ENCODE data around the gene IZUMO2.
"Not testable (repeated sequence)": the region's sequence is repeated elsewhere in the genome, so short reads cannot be mapped to it uniquely, and the experiment has no call there.

Gene IZUMO2

DNA sequence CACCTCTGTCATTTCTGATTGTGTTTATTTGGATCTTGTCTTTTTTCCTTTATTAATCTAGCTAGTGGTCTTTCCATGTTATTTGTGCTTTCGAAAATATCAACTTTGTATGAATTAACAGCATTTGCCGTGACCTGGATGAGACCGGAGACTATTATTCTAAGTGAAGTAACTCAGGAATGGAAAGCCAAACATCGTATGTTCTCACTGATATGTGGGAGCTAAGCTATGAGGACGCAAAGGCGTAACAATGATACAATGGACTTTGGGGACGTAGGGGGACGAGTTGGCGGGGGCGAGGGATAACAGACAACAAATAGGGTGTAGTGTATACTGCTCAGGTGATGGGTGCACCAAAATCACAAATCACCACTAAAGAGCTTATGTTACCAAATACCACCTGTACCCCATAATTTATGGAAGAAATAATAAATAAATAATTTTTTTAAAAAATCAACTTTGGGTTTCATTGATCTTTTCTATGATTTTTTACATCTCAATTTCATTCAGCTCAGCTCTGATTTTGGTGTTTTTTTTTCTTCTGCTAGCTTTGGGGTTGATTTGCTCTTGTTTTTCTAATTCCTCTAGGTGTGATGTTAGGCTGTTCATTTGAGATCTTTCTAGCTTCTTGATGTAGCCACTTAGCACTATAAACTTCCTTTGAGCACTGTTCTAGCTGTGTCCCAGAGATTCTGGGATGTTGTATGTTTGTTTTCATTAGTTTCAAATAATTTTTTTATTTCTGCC, 27.1 kb downstream of the IZUMO2 start:
- not testable (repeated sequence) for DNase-seq (ENCODE audit: low read depth)

DNA sequence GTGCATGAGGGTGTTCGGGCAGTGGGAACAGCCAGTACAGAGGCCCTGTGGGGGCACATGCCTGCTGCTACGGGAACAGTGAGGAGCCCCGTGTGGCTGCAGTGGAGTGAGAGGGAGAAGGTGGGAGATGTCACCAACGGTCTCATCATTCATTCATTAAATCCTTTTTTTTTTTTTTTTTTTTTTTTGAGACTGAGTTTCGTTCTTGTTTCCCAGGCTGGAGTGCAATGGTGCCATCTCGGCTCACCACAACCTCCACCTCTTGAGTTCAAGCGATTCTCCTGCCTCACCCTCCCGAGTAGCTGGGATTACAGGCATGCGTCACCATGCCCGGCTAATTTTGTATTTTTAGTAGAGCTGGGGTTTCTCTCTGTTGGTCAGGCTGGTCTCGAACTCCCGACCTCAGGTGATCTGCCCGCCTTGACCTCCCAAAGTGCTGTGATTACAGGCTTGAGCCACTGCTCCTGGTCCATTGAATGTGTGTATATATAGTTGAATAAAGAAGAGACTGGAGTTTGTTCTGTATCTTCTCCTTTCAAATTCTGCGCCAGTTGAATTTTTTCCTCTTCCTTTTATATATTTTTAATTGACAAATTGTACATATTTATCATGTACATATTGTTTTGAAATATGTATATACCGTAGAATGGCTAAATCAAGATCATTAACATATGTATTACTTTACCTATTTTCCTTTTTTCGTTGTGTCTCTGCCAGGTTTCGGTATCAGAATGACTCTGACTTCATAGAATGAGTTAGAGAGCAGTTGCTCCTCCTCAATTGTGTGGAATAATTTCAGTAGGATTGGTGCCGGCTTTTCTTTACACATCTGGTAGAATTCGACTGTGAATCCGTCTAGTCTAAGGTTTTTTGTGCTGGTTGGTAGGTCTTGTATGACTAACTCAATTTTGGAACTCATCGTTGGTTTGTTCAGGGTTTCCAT, 28.0 kb downstream of the IZUMO2 start:
- DNase-seq (ENCODE audit: low read depth) = not testable (repeated sequence)

DNA sequence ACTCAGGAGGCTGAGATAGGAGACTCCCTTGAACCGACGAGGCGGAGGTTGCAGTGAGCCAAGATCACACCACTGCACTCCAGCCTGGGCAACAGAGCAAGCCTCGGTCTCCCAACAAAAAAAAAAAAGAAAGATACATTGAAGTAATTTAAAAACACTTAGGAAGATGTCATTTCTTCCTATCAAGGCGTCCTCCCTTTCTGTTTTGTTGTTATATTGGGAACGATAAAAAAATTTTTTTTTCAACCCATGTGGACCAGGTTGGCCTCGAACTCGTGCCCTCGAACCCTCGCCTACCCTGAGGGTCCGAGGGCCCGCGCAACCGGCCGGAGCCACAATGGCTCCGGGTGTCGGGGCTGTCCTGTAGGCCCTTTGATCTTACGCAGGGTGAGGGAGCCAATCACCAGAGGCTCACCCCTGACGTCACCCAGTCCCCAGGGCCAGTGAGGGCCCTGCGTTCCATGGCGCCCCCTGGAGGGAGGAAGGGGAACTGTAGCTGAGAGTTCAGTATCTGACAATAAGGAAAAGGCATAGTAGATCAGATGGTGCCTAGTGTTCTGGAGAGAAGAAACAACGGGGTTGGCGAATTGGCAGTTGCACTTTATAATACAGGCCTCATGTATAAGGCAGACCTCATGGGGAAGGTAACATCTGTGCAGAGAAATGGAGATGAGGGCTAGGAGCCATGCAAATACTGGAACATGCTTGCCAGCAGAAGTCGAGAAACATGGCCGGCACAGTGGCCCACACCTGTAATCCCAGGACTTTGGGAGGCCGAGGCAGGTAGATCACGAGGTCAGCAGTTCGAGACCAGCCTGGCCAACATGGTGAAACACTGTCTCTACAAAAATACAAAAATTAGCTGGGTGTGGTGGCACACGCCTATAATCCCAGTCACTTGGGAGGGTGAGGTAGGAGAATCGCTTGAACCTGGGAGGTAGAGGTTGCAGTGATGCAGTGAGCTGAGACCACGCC, 29.3 kb downstream of the IZUMO2 start:
- not testable (repeated sequence) for DNase-seq (ENCODE audit: low read depth)

DNA sequence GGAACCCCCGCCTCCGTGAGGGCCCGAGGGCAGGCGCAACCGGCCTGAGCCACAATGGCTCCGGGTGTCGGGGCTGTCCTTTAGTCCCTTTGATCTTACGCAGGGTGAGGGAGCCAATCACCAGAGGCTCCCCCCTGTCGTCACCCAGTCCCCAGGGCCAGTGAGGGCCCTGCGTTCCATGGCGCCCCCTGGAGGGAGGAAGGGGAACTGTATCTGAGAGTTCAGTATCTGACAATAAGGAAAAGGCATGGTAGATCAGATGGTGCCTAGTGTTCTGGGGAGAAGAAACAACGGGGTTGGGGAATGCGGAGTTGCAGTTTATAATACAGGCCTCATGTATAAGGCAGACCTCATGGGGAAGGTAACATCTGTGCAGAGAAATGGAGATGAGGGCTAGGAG, 59.1 kb downstream of the IZUMO2 start:
- DNase-seq (ENCODE audit: low read depth) = not testable (repeated sequence)

DNA sequence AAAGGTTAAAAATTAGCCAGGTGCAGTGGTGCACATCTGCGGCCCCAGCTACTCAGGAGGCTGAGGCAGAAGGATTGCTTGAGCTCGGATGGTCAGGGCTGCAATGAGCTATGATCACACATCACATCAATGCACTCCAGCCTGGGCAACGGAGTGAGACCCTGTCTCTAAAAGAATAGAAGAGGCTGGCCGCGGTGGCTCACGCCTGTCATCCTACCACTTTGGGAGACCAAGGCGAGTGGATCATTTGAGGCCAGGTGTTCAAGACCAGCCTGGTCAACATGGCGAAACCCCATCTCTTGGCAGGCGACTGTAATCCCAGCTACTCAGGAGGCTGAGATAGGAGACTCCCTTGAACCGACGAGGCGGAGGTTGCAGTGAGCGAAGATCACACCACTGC, 59.7 kb downstream of the IZUMO2 start:
- not testable (repeated sequence) for DNase-seq (ENCODE audit: low read depth)

All from activated T-cell treated with anti-CD3 and anti-CD28 coated beads for 24 hours (primary cell).